22Rv1 (cell line): ENCODE data around the gene GPR143.

Source experiments
- ZFX ChIP-seq: fragments of 450-650 bp; IDR thresholded peaks from 2 replicates; pipeline ENCODE4 v1.6.1; 2017; ENCODE audit warnings: antibody characterized with exemption, borderline replicate concordance
- TF ChIP-seq, protein P1 (sequence below): fragments of 450-650 bp; IDR thresholded peaks from 2 replicates; pipeline ENCODE4 v1.5.1; 2017; ENCODE audit warnings: mild to moderate bottlenecking

GRCh38 chrX:9676738-9677097 is 88.9 kb downstream of the GPR143 start:
- TF ChIP-seq ZFX: no peak
- TF ChIP-seq, protein P1, sequence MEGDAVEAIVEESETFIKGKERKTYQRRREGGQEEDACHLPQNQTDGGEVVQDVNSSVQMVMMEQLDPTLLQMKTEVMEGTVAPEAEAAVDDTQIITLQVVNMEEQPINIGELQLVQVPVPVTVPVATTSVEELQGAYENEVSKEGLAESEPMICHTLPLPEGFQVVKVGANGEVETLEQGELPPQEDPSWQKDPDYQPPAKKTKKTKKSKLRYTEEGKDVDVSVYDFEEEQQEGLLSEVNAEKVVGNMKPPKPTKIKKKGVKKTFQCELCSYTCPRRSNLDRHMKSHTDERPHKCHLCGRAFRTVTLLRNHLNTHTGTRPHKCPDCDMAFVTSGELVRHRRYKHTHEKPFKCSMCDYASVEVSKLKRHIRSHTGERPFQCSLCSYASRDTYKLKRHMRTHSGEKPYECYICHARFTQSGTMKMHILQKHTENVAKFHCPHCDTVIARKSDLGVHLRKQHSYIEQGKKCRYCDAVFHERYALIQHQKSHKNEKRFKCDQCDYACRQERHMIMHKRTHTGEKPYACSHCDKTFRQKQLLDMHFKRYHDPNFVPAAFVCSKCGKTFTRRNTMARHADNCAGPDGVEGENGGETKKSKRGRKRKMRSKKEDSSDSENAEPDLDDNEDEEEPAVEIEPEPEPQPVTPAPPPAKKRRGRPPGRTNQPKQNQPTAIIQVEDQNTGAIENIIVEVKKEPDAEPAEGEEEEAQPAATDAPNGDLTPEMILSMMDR: no peak
